WTC11 (cell line): ENCODE data around the gene PDRG1. TPM values are rescaled to one million over a fixed set of nuclear protein-coding genes. Genes with fewer than 3 reads are reported as not detected.

Experiments
- ATAC-seq: fragments of 200-7000 bp; cut with Tn5 transposase; 2 replicates; pipeline ENCODE4 v1.10.0; 2021; ENCODE audit warnings: mild to moderate bottlenecking, moderate library complexity
- CTCF ChIA-PET: fragments of 300-600 bp; sonication (Branson Sonifier 250); formaldehyde crosslinking; loops from one replicate; lab custom pipeline; 2021; ENCODE audit warnings: antibody characterized with exemption; lab: Charles Lee
- POLR2A ChIA-PET: fragments of 350-600 bp; sonication (Branson Sonifier 250); formaldehyde crosslinking; loops from one replicate; lab custom pipeline; 2021; ENCODE audit warnings: antibody characterized with exemption; lab: Charles Lee
- DNase-seq: peaks from one replicate; pipeline ENCODE4 v3.0.0; 2021; ENCODE audit warnings: low spot score
- H3K27ac Mint-ChIP-seq: 2 replicates; pipeline ENCODE4 v1.8.0; 2021; ENCODE audit warnings: mixed read lengths
- H3K27me3 Mint-ChIP-seq: 2 replicates; pipeline ENCODE4 v1.8.0; 2021; ENCODE audit warnings: low read depth, mild to moderate bottlenecking, moderate library complexity, mixed read lengths
- H3K36me3 Mint-ChIP-seq: 2 replicates; pipeline ENCODE4 v1.8.0; 2021; ENCODE audit warnings: mixed read lengths
- H3K4me1 Mint-ChIP-seq: 2 replicates; pipeline ENCODE4 v1.8.0; 2022; ENCODE audit warnings: mixed read lengths
- H3K4me3 Mint-ChIP-seq: 2 replicates; pipeline ENCODE4 v1.8.0; 2021; ENCODE audit warnings: mild to moderate bottlenecking, moderate library complexity, mixed read lengths
- H3K9me3 Mint-ChIP-seq: 2 replicates; pipeline ENCODE4 v1.8.0; 2021; ENCODE audit warnings: mixed read lengths
- ATF6 ChIP-seq: sonication (generic); formaldehyde crosslinking; IDR thresholded peaks from 2 replicates; pipeline ENCODE4 v1.8.1; 2023; ENCODE audit warnings: mild to moderate bottlenecking, missing genetic modification reagents
- E2F1 ChIP-seq: sonication (generic); formaldehyde crosslinking; IDR thresholded peaks from 2 replicates; pipeline ENCODE4 v1.8.0; 2022; ENCODE audit warnings: mild to moderate bottlenecking, missing genetic modification reagents
- EMX1 ChIP-seq: fragments of 250-450 bp; sonication (Bioruptor Pico); IDR thresholded peaks from 2 replicates; pipeline ENCODE4 v1.8.0; 2021; ENCODE audit warnings: mild to moderate bottlenecking
- ETV6 ChIP-seq: sonication (generic); formaldehyde crosslinking; IDR thresholded peaks from 2 replicates; pipeline ENCODE4 v1.8.1; 2022; ENCODE audit warnings: mild to moderate bottlenecking, missing genetic modification reagents
- GRHL2 ChIP-seq: fragments of 250-450 bp; sonication (Bioruptor Pico); IDR thresholded peaks from 2 replicates; pipeline ENCODE4 v1.8.0; 2022; ENCODE audit warnings: mild to moderate bottlenecking, moderate library complexity; ENCODE audit not compliant: insufficient replicate concordance, severe bottlenecking
- IRF1 ChIP-seq: sonication (generic); formaldehyde crosslinking; IDR thresholded peaks from 2 replicates; pipeline ENCODE4 v1.8.0; 2023; ENCODE audit warnings: missing genetic modification reagents
- KAT7 ChIP-seq: sonication (generic); formaldehyde crosslinking; IDR thresholded peaks from 2 replicates; pipeline ENCODE4 v1.8.1; 2023; ENCODE audit warnings: missing genetic modification reagents, mild to moderate bottlenecking, borderline replicate concordance
- MXD4 ChIP-seq: fragments of 250-450 bp; sonication (Bioruptor Pico); IDR thresholded peaks from 2 replicates; pipeline ENCODE4 v1.8.0; 2021; ENCODE audit warnings: mild to moderate bottlenecking, moderate library complexity, borderline replicate concordance
- NFYB ChIP-seq: sonication (generic); formaldehyde crosslinking; conservative IDR thresholded peaks from 2 replicates; pipeline ENCODE4 v1.8.0; 2022; ENCODE audit warnings: low read depth, missing genetic modification reagents
- NR3C1 ChIP-seq: sonication (generic); formaldehyde crosslinking; conservative IDR thresholded peaks from 2 replicates; pipeline ENCODE4 v1.8.1; 2023; ENCODE audit warnings: low read depth, mild to moderate bottlenecking, missing genetic modification reagents
- RORB ChIP-seq: fragments of 250-450 bp; sonication (Bioruptor Pico); IDR thresholded peaks from 2 replicates; pipeline ENCODE4 v1.9.0; 2021; ENCODE audit warnings: mild to moderate bottlenecking
- SOX15 ChIP-seq: fragments of 250-450 bp; sonication (Bioruptor Pico); IDR thresholded peaks from 2 replicates; pipeline ENCODE4 v1.9.0; 2021; ENCODE audit warnings: mild to moderate bottlenecking
- TEAD4 ChIP-seq: sonication (generic); formaldehyde crosslinking; IDR thresholded peaks from 2 replicates; pipeline ENCODE4 v1.8.0; 2022; ENCODE audit warnings: mild to moderate bottlenecking, missing genetic modification reagents
- TP53 ChIP-seq: sonication (generic); formaldehyde crosslinking; IDR thresholded peaks from 2 replicates; pipeline ENCODE4 v1.8.1; 2023; ENCODE audit warnings: mild to moderate bottlenecking, missing genetic modification reagents
- USF2 ChIP-seq: sonication (generic); formaldehyde crosslinking; IDR thresholded peaks from 2 replicates; pipeline ENCODE4 v1.8.1; 2023; ENCODE audit warnings: mild to moderate bottlenecking, missing genetic modification reagents, moderate library complexity
- ZBTB21 ChIP-seq: sonication (generic); formaldehyde crosslinking; IDR thresholded peaks from 2 replicates; pipeline ENCODE4 v1.8.1; 2023; ENCODE audit warnings: mild to moderate bottlenecking, missing genetic modification reagents, borderline replicate concordance
- ZNF138 ChIP-seq: sonication (generic); formaldehyde crosslinking; conservative IDR thresholded peaks from 2 replicates; pipeline ENCODE4 v1.8.1; 2022; ENCODE audit warnings: mild to moderate bottlenecking, moderate library complexity, missing genetic modification reagents
- ZNF219 ChIP-seq: sonication (generic); formaldehyde crosslinking; IDR thresholded peaks from 2 replicates; pipeline ENCODE4 v1.8.0; 2023; ENCODE audit warnings: missing genetic modification reagents, mild to moderate bottlenecking, borderline replicate concordance
- ZNF423 ChIP-seq: fragments of 250-450 bp; sonication (Bioruptor Pico); IDR thresholded peaks from 2 replicates; pipeline ENCODE4 v2.1.2; 2022; ENCODE audit warnings: mild to moderate bottlenecking, moderate library complexity
- ZNF425 ChIP-seq: fragments of 250-450 bp; sonication (Bioruptor Pico); conservative IDR thresholded peaks from 2 replicates; pipeline ENCODE4 v1.9.0; 2021; ENCODE audit warnings: mild to moderate bottlenecking
- ZNF512 ChIP-seq: sonication (generic); formaldehyde crosslinking; IDR thresholded peaks from 2 replicates; pipeline ENCODE4 v1.8.1; 2022; ENCODE audit warnings: missing genetic modification reagents, borderline replicate concordance
- total RNA-seq: library from RNA; stranded (reverse); gene quantifications from 3 replicates; pipeline ENCODE4 v1.2.3, GENCODE V29; 2021
- TF ChIP-seq, protein P1 (sequence below): sonication (generic); formaldehyde crosslinking; IDR thresholded peaks from 2 replicates; pipeline ENCODE4 v1.8.0; 2022; ENCODE audit warnings: mild to moderate bottlenecking, missing genetic modification reagents

Gene PDRG1
- total RNA-seq, 1 experiment from 2014 or later = 16.0 TPM

- TF ChIP-seq E2F1 (CRISPR knock-in tag) (no peak), GRHL2 (CRISPR knock-in tag) (no peak), USF2 (no peak), ZNF219 (CRISPR knock-in tag) (no peak), KAT7 (no peak), IRF1 (CRISPR knock-in tag) (no peak), ZBTB21 (CRISPR knock-in tag) (no peak)
Measured at GRCh38 chr20:31934491-31934890, 17.4 kb downstream of the PDRG1 start (continued).

DNA sequence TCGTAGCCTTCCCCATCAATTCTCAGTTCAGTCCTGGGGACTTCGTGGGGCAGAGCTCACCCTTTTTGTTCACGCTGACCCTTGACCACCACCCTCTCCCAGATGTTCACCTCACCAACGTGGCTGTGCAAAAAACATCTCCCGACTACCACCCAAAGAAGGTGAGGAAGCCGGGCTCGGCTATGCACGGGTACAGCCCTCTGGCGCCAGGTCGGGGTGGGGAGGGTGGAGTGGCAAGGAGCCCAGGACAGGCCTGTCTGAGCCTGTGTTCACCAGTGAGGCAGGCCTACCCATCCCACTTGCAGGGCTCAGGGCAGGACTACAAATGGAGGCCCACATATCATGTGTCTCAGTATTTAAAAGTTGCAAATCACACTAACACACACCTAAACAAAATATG lies 18.1 kb downstream of the PDRG1 start:
- H3K4me3 Mint-ChIP-seq = no peak overlapping the region
- no peak overlapping the region for H3K27ac Mint-ChIP-seq
- TF ChIP-seq ZNF425 (CRISPR knock-in tag) = no peak
- no peak for TF ChIP-seq SOX15 (CRISPR knock-in tag)
- TF ChIP-seq ZNF512 (CRISPR knock-in tag) = no peak
- TF ChIP-seq ZBTB21 (CRISPR knock-in tag) = no peak
- TF ChIP-seq ATF6 = no peak
- TF ChIP-seq TEAD4 = no peak
- H3K27me3 Mint-ChIP-seq = peaks cover 4% of the 10 kb centered on the region; the same call in 1 of the 2 replicates
- H3K9me3 Mint-ChIP-seq = no peaks in the 10 kb centered on the region
- ATAC-seq = no peak
- H3K36me3 Mint-ChIP-seq = no peaks in the 10 kb centered on the region
- H3K4me1 Mint-ChIP-seq = peaks cover 8% of the 10 kb centered on the region
- DNase-seq = no peak
- ChIA-PET POLR2A (no interaction called here), CTCF (interaction anchor here (0.8 kb wide), 1 partner anchor 18 kb away, joined by 3 read pairs; no protein-coding TSS in a partner anchor)

GRCh38 chr20:31930779-31931178 lies 21.1 kb downstream of the PDRG1 start:
- no peaks in the 10 kb centered on the region for H3K9me3 Mint-ChIP-seq
- CTCF ChIA-PET = interaction anchor here (0.6 to 1.4 kb wide), 5 partner anchors 12 to 203 kb away, joined by 3 to 5 read pairs (median 4); partner anchors contain the start of gene PDRG1
- H3K4me3 Mint-ChIP-seq = no peak overlapping the region
- POLR2A ChIA-PET = no interaction called here
- no peak for ATAC-seq
- DNase-seq = no peak
- H3K27me3 Mint-ChIP-seq = peaks cover 4% of the 10 kb centered on the region; the same call in 1 of the 2 replicates
- H3K4me1 Mint-ChIP-seq = peaks cover under 1% of the 10 kb centered on the region; the same call in 1 of the 2 replicates
- no peaks in the 10 kb centered on the region for H3K36me3 Mint-ChIP-seq
- no peak overlapping the region for H3K27ac Mint-ChIP-seq
- no peak for TF ChIP-seq EMX1 (CRISPR knock-in tag)
- no peak for TF ChIP-seq ZNF423
- TF ChIP-seq, protein P1, sequence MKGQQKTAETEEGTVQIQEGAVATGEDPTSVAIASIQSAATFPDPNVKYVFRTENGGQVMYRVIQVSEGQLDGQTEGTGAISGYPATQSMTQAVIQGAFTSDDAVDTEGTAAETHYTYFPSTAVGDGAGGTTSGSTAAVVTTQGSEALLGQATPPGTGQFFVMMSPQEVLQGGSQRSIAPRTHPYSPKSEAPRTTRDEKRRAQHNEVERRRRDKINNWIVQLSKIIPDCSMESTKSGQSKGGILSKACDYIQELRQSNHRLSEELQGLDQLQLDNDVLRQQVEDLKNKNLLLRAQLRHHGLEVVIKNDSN (CRISPR knock-in tag) = no peak
- TF ChIP-seq RORB (CRISPR knock-in tag) = no peak
- no peak for TF ChIP-seq TP53 (CRISPR knock-in tag)
- no peak for TF ChIP-seq ZNF138 (CRISPR knock-in tag)
- TF ChIP-seq ETV6 (CRISPR knock-in tag) = no peak
- TF ChIP-seq ZNF512 (CRISPR knock-in tag) = no peak
- no peak for TF ChIP-seq NR3C1 (CRISPR knock-in tag)
- TF ChIP-seq NFYB (CRISPR knock-in tag) = no peak
- TF ChIP-seq MXD4 = no peak
